HG03025 (cell line): ENCODE measurements around the gene TPO.
"Not testable (repeated sequence)": the region's sequence is repeated elsewhere in the genome, so short reads cannot be mapped to it uniquely, and the experiment has no call there.

ENCODE experiments used
- ATAC-seq: cut with Tn5 transposase; IDR thresholded peaks from one replicate; pipeline ENCODE4 v1.9.1; 2021; ENCODE audit warnings: mild to moderate bottlenecking, moderate library complexity; ENCODE audit not compliant: unreplicated experiment, low FRiP score

Gene TPO

DNA sequence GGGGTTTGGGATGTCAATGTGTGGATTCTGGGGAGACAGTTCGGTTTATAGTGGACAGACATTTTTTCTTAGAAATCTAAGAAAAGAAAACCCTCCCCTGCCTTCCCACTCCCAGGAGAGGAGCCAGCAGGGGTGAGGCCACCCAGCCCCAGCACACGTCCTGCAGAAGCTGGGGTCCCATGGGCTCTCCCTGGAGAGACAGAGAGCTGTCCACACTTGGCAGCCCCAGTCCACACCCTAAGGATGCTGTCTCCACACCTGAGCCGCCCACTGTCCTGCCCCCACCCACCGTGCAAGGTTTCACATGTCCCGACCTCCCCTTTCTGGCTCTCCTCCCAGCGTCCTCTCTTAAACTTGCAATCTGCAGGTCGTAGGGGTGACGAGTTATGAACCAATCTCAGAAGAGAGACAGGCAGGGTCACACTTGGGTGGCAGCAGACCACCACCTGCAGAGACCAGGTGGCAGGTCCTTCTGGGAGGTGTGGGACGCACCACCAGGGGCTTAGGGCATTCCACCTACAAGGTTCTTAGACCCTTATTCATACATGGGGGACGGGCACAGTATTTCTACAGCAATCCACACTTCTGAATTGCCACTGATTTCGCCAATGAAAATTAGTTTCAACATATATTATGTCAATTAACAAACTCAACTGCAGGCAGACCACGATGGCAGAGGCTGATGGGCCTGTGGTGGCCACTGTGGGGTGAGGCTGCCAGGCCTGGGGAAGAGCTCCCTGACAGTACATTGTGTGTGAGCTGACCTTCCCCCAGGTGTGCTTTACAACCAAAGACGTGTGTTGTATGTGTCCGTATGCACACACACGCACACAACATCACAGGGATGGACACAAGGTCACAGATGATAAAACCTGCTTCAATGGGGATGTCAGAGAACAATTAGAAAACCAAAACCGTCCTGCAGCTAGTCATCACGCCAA is 158.5 kb downstream of the TPO start:
- no peak for ATAC-seq

DNA sequence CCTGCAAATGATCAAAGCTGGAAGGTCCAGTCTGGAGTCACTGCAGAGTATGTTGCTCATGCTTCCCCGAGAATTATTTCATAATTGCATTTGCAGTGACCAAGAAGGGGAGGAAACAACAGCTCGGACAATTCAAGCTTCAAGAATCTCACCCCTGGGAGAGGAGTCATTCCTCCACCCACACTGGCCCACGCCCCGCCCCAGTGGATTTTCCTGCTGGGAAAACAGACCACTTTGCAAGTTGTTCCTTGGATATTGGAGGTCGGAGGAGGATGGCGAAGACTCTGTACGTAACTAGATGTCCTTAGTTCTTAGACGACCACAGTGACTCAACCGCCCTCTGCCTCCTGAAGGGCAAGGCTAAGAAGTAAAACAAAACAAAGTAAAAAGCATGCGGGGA is 159.4 kb downstream of the TPO start:
- no peak for ATAC-seq

DNA sequence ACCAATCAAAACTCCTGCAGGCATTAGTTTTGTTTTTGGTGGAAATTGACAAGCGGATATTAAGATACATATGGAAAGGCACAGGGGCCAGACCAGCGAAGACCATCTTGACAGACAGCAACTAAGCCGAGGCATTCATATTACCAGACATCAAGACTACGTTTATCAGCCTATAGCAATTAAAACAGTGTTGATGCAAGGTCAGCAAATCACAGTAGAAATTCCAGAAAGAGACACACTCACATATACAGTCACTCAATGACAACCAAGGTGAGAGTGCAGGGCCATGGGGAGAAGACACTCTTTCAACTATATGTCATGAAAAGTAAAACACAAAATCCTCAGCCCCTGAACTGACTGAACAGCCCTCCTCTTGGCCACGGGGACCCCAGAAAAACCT is 164.6 kb downstream of the TPO start:
- ATAC-seq = no peak

DNA sequence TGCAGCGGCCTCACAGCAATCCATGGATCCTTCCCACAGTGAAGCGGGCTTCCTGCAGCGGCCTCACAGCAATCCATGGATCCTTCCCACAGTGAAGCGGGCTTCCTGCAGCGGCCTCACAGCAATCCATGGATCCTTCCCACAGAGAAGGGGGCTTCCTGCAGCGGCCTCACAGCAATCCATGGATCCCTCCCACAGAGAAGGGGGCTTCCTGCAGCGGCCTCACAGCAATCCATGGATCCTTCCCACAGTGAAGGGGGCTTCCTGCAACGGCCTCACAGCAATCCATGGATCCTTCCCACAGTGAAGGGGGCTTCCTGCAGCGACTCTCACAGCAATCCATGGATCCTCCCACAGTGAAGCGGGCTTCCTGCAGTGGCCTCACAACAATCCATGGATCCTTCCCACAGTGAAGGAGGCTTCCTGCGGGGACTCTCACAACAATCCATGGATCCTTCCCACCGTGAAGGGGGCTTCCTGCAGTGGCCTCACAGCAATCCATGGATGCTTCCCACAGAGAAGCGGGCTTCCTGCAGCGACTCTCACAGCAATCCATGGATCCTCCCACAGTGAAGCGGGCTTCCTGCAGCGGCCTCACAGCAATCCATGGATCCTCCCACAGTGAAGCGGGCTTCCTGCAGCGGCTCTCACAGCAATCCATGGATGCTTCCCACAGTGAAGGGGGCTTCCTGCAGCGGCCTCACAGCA is 168.1 kb downstream of the TPO start:
- not testable (repeated sequence) for ATAC-seq

DNA sequence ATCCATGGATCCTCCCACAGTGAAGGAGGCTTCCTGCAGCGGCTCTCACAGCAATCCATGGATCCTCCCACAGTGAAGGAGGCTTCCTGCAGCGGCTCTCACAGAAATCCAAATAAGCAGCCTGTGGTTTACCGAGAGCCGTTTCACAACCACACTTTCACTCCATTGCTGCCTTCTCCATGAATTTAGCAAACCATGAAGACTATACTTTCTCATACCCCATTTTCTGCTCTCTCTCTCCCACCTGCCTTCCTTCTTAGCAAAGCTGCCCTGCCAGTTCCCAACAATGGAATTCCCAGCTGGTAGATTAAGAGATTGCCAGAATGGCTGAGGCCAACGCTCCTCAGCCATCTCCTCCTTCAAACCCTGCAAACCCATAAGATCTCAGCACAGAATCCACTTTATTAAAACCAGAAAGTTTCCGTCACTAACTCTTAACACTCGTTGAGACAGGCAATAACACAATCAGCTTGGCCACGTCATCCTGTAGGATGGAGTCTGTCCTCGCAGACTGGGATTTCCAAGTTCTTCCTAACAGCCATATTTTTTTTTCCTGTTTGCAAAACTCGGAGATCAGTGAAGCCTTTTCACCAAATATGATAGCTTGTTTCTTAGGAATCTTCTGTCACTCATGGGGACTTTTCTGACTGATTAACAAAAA is 168.8 kb downstream of the TPO start:
- ATAC-seq = no peak

DNA sequence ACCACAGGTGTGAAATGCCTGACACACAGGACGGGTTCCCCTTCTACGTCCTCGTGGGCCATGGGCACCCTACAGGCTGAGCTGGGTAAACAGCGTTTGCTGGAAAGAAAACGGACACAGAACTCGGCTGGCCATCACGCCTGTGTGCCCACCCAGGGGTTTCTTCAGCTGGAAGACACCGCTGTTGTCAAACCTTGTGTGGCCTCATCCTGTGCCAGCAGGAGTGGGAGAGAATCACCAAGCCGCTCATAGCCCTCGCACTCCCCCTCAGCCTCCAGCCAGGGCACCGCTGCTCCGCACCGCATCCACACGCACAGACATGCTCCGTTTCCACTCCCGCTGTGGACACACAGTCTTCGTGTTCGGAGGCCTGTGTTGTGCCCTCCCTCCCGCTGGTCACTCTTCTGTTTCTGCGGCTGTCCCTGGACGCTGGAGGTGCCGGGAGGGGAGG is 169.7 kb downstream of the TPO start:
- no peak for ATAC-seq

DNA sequence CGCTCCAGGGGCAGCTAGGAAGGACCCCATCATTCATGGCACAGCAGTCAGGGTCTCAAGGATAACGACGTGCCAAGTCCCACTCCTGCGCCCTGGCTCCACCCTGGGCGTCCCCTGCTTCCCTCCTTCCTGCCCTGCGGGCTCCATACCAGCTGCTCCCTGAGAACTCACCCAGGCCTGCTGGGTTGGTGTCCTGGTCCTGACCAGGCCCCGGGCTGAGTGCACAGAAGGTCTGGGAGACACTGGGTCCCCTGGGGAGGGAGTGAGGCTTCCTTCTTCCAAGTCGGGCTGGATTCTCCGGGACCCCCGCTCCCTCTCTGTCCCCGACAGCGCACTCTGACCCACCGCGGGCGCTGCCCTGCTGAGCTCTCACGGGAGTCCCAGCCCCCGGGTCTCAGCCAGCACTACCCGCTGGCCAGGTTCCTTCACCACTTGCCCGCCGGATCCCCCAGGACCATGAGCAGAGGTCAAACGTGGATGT is 170.8 kb downstream of the TPO start:
- no peak for ATAC-seq

DNA sequence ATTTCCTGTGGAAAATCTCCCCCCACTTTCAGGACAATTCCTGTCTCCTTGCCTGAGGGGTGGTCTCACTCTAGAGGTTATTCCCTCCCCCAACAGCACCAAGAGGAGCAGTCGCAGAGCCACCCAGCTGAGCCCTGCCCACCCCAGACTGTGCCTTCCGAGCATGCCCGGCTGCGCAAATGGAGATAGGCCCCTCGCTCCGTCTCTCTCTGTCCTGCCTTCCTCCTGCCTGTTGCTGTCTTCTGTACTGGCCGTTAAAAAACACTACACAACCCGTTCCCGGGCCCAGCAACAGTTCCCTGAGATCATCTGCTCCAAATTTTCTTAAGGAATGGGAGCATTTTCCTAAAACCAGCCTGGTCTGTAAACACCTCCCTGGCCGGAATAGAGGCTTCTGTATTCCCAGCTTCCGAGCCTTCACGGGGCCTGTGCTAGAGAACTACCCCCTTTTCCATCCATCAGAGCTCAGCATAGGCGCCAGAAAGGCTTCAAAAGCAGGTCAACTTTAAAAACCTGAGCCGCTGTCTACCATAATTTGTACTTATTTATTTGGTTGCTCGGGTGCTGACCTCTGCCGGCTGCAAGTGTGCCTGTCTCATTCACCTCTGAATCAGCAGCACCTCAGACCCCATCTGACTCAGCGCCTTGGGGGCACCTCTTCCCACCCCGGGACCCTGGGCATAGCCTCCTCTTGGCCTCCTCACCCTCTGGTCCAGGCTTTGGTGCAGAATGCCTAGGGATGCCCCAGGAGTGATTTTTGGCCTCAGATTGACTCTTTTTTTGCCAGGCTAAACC is 171.6 kb downstream of the TPO start:
- ATAC-seq = no peak

DNA sequence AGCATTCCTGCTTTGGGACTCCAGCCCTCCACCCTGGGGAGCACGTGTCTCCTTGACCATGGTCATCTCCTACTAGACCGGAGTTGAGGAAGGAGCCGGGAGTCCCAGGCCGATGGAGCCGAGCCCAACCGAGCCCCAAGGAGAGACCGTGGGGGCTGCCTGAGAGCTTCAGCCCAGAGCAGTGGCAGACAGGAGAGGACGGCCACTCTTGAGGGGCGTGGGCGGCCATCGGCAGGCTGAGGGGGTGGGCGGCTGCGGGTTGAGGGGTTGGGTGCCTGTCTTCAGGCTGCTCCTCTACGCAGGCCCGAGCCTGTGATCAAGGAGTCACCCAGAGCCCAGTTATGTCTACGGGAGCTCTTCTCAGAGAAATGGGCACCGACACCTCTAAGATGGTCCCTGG is 172.4 kb downstream of the TPO start:
- no peak for ATAC-seq

DNA sequence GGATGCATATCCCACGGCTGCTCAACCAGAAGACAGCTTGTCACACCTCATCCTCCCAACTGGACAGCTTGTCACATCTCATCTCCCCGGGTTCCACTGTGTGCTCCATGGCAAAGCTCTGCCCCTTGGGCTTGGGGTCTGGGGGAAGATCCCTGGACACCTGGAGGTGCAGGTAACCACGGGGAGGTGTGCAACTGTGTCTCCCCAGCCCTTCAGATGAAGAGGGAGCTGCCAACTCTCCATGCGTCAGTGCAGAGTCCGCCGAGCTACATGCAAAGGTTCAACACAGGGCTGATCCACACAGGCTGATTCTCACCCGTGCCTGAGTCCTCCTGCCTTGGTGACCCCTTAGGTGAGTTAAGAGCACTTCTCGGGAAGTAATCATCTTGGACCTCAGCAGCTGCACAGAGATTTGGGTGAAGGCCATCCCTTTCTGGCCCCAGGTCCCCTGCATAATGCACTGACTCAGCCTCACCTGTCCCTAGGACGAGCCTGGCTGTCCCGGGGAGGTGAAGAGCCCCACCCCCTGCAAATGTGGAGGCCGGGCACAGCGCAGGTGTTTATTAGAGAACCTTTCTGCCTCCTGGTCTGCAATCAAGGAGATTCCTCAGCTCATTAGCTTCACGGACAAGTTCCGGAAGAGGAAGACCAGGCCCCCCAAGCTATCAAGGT is 173.1 kb downstream of the TPO start:
- ATAC-seq = no peak

DNA sequence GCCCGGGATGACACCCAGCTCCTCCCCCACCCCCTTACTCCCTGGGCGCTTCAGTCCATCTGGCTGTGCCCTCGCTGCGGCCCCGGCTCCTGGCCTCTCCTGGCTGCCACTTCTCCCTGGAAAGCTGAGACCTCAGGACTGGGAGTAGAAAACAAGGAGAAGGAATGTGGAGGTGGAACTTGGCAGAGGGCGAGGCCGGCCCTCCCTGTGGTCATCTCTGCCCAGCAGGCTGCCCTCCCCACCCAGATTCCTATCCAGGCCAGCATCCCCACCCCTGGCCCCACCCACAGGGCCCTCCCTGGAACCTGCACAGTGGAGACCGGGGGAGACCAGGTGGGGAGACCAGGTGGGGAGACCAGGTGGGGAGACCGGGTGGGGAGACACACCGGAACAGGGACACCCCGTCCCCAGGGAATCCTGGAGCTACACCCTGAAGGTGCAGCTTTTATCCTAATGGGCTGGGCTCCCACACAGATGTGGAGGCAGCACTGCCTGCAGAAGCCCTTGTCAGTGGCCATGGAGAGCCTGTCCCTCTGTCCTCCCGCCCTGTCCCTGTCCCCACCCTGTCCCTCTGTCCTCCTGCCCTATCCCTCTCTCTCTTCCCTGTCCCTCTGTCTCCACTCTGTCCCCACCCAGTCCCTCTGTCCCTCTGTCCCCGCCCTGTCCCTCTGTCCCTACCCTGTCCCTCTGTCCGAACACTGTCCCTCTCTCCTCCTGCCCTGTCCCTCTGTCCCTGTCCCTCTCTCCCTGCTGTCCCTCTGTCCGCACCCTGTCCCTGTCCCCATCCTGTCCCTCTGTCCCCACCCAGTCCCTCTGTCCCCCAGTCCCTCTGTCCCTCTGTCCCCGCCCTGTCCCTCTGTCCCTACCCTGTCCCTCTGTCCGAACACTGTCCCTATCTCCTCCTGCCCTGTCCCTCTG is 173.9 kb downstream of the TPO start:
- ATAC-seq = no peak

DNA sequence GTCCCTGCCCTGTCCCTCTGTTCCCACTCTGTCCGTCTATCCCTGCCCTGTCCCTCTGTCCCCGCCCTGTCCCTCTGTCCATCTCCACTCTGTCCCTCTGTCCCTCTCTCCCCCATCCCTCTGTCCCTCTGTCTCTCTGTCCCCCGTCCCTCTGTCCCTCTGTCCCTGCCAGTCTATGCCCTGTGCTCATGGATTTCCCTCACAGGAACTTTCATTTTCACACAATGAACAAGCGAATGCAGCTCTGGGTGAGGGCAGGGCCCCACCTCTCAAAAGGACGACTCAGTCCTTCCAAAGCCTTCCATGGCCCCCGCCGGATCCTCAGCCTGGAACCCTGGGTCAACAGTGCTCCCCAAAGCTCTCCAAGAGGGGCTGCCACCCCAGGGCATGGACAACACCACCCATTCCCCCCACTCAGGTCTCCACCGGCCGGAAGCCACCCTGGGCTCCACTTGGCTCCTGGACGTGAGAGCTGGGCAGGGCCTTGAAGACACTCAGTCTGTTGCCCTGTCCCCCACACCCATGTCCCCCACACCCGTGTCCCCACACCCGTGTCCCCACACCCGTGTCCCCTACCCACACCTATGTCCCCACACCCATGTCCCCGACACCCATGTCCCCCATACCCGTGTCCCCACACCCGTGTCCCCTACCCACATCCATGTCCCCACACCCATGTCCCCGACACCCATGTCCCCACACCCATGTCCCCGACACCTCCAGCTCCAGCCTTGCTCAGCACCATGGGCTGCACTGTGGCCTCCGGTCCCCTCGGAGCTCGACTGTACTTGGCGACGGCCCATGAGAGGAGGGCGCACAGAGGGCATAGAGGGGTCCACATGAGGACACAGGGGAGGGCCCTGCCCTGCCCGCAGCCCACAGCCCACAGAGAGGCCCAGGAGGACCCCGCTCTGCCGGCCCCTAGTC is 175.1 kb downstream of the TPO start:
- ATAC-seq = no peak

DNA sequence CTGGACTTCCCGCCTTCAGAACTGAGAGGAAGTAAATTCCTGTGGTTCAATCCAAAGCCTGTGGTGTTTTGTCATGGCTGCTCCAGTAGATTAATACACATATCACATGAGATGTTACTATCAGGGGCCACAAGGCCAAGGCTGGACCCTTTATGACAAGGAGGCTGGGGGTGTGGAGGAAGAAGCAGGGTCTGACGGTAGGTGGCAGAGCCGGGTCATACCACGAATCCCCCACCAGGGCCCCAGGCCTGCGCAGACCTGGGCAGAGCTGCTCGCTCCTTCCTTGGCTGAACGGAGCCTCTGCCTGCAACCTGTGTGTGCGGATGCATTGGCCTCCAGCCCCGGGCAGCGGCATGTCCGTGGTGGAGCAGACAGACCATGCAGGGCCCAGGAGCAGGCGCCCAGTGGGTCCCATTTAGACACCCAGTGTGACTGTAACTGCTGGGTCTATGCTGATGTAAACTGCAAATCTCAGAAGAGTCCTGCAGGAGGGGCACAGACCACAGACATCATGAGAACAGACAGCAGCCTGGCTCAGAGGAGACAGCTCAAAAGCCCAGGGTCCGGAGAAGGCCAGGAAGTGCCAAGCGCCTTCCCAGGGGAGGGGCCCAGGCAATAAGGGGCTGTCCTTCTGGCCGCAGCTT is 175.8 kb downstream of the TPO start:
- no peak for ATAC-seq

DNA sequence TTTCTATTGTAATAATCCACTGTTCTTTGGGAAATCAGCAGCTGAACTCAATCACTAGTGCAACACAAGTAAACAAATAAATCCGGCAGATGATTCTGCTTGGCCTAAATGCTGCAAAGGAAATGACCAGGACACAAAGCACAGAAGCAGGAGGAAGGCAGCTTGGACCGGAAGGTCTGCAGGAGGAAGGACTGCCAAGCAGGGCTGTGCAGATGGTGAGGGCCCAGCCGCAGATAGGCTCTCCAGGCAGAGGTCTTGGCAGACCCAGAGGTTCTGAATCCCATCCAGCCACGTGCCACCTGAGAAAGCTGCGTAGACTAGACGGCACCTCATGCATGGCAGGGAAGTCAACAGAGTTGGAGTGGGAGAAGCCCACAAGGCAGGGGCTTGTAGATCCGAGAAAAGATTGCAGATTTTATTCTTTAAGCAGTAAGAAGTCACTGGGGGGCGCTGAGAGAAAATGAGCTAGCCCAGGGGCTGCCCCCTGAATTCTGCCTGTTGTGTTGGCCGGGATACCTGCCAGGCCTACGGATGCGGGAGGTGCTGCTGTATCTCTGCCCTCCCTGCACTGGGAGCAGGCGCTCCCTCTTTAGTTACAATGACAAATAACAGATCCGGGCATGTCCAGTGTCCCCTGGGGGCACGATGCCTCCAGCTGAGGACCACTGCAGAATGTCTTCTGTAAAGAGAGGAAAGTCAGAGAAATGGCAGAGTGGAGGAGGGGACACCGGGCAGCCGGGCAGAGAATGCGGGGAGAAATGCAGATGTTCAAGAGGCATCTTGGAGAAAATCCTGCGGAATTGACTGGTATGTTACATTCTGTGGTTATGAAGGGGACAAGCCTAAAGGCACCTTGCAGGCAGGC is 177.6 kb downstream of the TPO start:
- ATAC-seq = no peak

DNA sequence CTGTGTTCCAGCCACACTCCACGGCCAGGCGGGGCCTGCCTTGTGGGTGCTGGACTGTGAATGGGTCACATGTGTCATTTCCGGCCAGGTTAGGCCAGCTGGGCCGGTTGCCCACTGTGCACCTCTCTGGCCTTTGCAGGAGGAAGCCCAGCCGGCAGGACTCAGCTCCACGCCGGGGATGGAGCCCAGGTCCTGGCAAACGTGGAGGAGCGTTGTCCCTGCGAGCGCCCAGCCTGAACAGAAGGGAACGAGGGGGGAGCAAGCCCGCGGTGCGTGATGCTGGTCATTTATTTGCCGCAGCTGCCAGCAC is 178.2 kb downstream of the TPO start:
- no peak for ATAC-seq
